Measurements from ENCODE around the gene CBLC.
A peak's percentile ranks its signal among the peaks of the same experiment; 100 is the strongest.

Gene CBLC

DNA sequence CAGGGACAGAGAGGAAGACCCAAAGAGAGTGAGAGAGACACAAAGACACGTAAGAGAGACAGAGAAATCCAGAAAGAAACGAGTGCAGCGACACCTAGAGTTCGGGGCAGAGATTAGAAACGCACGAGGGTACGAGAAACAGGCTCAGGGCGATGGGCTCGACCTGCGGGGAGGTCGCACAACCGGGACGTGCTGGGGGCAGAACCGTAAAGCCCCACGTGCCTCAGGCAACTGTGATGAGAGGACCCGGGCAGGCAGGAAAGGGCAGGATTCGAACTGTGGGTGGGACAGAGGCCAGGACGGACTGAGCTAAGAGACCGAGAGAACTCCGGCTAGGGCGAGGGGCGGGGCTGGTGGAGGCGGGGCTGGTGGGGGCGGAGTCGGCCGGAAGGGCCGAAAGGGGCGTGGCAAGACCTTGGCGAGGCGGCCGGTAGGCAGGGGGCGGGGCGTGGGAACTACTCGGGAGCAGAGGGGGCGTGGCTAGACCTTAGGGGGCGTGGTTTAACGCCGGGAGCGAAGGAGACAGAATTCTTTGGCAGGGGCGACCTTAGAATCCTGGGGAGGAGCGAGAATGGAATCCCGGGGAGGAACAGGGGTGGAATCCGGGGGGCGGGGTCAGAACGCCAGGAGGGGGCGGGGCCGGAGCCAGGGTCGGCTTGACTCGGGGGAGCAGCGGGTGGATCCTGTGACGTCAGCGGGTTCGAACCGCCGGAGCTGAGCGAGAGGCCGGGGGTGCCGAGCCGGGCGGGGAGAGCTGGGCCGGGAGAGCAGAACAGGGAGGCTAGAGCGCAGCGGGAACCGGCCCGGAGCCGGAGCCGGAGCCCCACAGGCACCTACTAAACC, 68.1 kb downstream of the CBLC start, which contains the start of gene NECTIN2 (continued):
- TF ChIP-seq, protein P1, sequence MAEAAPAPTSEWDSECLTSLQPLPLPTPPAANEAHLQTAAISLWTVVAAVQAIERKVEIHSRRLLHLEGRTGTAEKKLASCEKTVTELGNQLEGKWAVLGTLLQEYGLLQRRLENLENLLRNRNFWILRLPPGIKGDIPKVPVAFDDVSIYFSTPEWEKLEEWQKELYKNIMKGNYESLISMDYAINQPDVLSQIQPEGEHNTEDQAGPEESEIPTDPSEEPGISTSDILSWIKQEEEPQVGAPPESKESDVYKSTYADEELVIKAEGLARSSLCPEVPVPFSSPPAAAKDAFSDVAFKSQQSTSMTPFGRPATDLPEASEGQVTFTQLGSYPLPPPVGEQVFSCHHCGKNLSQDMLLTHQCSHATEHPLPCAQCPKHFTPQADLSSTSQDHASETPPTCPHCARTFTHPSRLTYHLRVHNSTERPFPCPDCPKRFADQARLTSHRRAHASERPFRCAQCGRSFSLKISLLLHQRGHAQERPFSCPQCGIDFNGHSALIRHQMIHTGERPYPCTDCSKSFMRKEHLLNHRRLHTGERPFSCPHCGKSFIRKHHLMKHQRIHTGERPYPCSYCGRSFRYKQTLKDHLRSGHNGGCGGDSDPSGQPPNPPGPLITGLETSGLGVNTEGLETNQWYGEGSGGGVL (tag by site-specific recombination; IDR thresholded peaks at IDR 0.05) = no peak
- TF ChIP-seq, protein P2, sequence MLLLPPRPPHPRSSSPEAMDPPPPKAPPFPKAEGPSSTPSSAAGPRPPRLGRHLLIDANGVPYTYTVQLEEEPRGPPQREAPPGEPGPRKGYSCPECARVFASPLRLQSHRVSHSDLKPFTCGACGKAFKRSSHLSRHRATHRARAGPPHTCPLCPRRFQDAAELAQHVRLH (tag by site-specific recombination; IDR thresholded peaks at IDR 0.05) = 0 out of 2 replicates have a peak, but pooled peaks have one; percentile 10
- TF ChIP-seq IKZF3 (tag by site-specific recombination; IDR thresholded peaks at IDR 0.05) (peak; percentile 97), SP7 (tag by site-specific recombination; IDR thresholded peaks at IDR 0.05) (peak; percentile 81), KLF8 (tag by site-specific recombination; IDR thresholded peaks at IDR 0.05) (peak; percentile 85), ZNF701 (tag by site-specific recombination; IDR thresholded peaks at IDR 0.05) (no peak), YY1 (tag by site-specific recombination; IDR thresholded peaks at IDR 0.05) (no peak), ZNF311 (tag by site-specific recombination; IDR thresholded peaks at IDR 0.05; ENCODE audit: borderline replicate concordance) (no peak), ZNF114 (tag by site-specific recombination; IDR thresholded peaks at IDR 0.05) (no peak), KLF10 (tag by site-specific recombination; IDR thresholded peaks at IDR 0.05) (peak; percentile 56; the same call in 1 of the 2 replicates), ZNF837 (tag by site-specific recombination; IDR thresholded peaks at IDR 0.05) (no peak), ZBTB7A (tag by site-specific recombination; IDR thresholded peaks at IDR 0.05; ENCODE audit: low read depth) (0 out of 2 replicates have a peak, but pooled peaks have one; percentile 23), KLF16 (tag by site-specific recombination; IDR thresholded peaks at IDR 0.05) (peak; percentile 89), ZNF785 (tag by site-specific recombination; IDR thresholded peaks at IDR 0.05) (peak; percentile 62), ZNF791 (tag by site-specific recombination; IDR thresholded peaks at IDR 0.05) (no peak), ZNF341 (tag by site-specific recombination; IDR thresholded peaks at IDR 0.05; ENCODE audit: low read depth) (peak; percentile 74), ZFP69B (tag by site-specific recombination; IDR thresholded peaks at IDR 0.05) (0 out of 2 replicates have a peak, but pooled peaks have one; percentile 9), ZNF37A (tag by site-specific recombination; IDR thresholded peaks at IDR 0.05) (no peak)
- TF ChIP-seq, protein P3, sequence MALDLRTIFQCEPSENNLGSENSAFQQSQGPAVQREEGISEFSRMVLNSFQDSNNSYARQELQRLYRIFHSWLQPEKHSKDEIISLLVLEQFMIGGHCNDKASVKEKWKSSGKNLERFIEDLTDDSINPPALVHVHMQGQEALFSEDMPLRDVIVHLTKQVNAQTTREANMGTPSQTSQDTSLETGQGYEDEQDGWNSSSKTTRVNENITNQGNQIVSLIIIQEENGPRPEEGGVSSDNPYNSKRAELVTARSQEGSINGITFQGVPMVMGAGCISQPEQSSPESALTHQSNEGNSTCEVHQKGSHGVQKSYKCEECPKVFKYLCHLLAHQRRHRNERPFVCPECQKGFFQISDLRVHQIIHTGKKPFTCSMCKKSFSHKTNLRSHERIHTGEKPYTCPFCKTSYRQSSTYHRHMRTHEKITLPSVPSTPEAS (tag by site-specific recombination; IDR thresholded peaks at IDR 0.05) = 0 out of 2 replicates have a peak, but pooled peaks have one; percentile 14
- TF ChIP-seq, protein P4, sequence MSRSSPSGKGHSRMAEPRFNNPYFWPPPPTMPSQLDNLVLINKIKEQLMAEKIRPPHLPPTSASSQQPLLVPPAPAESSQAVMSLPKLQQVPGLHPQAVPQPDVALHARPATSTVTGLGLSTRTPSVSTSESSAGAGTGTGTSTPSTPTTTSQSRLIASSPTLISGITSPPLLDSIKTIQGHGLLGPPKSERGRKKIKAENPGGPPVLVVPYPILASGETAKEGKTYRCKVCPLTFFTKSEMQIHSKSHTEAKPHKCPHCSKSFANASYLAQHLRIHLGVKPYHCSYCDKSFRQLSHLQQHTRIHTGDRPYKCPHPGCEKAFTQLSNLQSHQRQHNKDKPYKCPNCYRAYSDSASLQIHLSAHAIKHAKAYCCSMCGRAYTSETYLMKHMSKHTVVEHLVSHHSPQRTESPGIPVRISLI (tag by site-specific recombination; IDR thresholded peaks at IDR 0.05) = no peak
- TF ChIP-seq, protein P5, sequence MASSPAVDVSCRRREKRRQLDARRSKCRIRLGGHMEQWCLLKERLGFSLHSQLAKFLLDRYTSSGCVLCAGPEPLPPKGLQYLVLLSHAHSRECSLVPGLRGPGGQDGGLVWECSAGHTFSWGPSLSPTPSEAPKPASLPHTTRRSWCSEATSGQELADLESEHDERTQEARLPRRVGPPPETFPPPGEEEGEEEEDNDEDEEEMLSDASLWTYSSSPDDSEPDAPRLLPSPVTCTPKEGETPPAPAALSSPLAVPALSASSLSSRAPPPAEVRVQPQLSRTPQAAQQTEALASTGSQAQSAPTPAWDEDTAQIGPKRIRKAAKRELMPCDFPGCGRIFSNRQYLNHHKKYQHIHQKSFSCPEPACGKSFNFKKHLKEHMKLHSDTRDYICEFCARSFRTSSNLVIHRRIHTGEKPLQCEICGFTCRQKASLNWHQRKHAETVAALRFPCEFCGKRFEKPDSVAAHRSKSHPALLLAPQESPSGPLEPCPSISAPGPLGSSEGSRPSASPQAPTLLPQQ (tag by site-specific recombination; IDR thresholded peaks at IDR 0.05) = peak; percentile 65
- TF ChIP-seq, protein P6, sequence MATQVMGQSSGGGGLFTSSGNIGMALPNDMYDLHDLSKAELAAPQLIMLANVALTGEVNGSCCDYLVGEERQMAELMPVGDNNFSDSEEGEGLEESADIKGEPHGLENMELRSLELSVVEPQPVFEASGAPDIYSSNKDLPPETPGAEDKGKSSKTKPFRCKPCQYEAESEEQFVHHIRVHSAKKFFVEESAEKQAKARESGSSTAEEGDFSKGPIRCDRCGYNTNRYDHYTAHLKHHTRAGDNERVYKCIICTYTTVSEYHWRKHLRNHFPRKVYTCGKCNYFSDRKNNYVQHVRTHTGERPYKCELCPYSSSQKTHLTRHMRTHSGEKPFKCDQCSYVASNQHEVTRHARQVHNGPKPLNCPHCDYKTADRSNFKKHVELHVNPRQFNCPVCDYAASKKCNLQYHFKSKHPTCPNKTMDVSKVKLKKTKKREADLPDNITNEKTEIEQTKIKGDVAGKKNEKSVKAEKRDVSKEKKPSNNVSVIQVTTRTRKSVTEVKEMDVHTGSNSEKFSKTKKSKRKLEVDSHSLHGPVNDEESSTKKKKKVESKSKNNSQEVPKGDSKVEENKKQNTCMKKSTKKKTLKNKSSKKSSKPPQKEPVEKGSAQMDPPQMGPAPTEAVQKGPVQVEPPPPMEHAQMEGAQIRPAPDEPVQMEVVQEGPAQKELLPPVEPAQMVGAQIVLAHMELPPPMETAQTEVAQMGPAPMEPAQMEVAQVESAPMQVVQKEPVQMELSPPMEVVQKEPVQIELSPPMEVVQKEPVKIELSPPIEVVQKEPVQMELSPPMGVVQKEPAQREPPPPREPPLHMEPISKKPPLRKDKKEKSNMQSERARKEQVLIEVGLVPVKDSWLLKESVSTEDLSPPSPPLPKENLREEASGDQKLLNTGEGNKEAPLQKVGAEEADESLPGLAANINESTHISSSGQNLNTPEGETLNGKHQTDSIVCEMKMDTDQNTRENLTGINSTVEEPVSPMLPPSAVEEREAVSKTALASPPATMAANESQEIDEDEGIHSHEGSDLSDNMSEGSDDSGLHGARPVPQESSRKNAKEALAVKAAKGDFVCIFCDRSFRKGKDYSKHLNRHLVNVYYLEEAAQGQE (tag by site-specific recombination; IDR thresholded peaks at IDR 0.05) = no peak
- TF ChIP-seq, protein P7, sequence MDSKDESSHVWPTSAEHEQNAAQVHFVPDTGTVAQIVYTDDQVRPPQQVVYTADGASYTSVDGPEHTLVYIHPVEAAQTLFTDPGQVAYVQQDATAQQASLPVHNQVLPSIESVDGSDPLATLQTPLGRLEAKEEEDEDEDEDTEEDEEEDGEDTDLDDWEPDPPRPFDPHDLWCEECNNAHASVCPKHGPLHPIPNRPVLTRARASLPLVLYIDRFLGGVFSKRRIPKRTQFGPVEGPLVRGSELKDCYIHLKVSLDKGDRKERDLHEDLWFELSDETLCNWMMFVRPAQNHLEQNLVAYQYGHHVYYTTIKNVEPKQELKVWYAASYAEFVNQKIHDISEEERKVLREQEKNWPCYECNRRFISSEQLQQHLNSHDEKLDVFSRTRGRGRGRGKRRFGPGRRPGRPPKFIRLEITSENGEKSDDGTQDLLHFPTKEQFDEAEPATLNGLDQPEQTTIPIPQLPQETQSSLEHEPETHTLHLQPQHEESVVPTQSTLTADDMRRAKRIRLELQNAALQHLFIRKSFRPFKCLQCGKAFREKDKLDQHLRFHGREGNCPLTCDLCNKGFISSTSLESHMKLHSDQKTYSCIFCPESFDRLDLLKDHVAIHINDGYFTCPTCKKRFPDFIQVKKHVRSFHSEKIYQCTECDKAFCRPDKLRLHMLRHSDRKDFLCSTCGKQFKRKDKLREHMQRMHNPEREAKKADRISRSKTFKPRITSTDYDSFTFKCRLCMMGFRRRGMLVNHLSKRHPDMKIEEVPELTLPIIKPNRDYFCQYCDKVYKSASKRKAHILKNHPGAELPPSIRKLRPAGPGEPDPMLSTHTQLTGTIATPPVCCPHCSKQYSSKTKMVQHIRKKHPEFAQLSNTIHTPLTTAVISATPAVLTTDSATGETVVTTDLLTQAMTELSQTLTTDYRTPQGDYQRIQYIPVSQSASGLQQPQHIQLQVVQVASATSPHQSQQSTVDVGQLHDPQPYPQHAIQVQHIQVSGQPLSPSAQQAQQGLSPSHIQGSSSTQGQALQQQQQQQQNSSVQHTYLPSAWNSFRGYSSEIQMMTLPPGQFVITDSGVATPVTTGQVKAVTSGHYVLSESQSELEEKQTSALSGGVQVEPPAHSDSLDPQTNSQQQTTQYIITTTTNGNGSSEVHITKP (tag by site-specific recombination; IDR thresholded peaks at IDR 0.05) = peak; percentile 92
- TF ChIP-seq, protein P8, sequence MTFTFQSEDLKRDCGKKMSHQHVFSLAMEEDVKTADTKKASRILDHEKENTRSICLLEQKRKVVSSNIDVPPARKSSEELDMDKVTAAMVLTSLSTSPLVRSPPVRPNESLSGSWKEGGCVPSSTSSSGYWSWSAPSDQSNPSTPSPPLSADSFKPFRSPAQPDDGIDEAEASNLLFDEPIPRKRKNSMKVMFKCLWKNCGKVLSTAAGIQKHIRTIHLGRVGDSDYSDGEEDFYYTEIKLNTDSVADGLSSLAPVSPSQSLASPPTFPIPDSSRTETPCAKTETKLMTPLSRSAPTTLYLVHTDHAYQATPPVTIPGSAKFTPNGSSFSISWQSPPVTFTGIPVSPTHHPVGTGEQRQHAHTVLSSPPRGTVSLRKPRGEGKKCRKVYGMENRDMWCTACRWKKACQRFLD (tag by site-specific recombination; IDR thresholded peaks at IDR 0.05) = no peak
